GOT3 (cell line): ENCODE data around the gene NSMF.
"Not testable (repeated sequence)": the region's sequence is repeated elsewhere in the genome, so short reads cannot be mapped to it uniquely, and the experiment has no call there.

ENCODE experiments used
- DNase-seq: peaks from one replicate; lab custom pipeline; 2025; ENCODE audit warnings: mixed read lengths; lab: John Stamatoyannopoulos, UW

Gene NSMF

DNA sequence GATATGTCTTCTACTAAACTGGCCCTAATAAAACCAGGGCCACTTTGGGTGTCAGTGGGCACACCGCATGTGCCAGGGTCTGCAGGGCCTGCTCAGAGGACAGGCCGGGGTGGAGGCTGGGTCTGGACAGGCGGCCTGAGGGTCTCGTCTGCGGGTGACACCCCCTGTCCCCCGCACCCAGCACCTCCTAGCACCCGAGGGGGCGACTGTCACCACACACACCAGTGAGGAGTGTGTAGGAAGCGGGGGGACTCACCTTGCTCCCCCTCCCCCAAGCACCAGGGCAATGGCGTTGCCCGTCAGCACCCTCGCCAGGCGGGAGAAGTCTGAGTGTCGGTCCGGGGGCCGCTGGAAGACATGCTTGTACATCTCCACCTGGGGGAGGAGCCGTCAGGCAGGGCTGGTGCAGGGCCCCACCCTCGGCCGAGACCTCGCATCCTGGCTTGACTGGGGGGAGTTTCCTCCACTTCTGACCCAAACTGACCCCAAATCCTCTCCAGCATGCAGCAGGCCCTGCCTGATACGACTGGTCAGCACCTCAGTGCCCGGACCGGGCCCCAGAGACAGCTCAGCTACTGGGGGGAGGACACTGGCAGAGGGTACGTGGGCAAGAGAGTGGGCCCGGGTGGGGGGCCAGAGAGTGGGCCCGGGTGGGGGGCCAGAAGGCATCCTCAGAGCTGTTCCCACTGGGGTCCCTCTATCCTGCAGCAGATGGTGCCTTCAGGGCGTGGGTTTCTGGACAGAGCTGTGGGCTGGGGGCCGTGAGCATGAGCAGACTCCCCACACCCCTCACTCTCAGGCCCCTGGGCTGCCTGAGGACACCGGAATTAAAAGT lies 18.9 kb upstream of the NSMF start:
- DNase-seq: no peak

DNA sequence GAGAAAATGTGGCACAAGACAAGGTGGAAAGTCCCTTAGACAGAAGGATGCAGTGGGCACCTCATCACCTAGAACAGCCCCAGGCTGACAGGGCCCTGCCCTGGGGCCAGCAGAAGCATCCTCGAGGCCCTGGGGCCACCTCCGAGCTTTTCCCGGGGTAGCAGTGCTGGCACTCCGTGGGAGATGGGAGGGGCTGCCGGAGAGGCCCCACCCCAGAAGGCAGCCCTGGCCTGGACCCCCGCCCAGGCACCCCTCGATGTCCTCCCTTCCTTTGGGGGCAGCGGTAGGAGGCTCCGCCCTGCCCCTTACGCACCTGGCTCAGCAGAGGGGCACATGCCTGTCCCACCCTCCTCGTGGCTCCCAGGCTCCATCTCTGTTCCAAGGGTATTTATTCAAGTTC lies 17.7 kb upstream of the NSMF start:
- no peak for DNase-seq

DNA sequence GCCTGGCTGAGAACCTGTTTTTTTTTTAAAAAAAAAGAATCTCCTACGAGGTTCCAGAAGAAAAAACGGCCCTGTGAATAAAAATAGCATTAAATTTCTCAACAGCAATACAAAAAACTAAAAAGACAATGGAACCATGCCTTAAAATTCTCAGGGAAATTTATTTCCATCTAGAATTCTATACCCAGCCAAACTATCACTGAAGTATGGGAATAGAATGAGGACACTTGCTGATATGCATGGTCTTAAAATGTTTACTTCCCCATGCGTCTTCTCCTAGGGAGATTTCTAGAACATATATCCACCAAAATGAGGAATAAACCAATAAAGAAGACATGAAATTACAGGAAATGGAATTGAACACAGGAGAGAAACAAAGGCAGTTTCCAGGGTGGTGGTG lies 16.5 kb upstream of the NSMF start:
- DNase-seq: no peak

DNA sequence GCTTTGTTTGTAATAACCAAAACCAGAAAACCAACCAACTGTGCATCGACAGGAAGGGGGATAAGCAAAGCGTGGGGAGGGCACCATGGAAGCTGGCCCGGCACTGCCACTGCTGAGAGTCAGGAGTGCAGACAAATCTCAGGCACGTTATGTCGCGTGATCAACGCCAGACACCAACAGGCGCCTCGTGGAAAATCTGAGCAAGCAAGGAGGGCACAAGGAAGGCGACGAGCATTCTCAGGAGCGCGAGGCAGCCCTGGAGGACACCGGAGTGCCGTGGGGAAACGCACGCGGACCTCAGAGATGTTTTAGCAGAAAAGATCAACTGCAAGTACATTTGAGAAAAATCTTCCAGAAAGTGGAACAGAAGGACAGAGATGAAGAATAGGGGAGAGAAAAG lies 15.1 kb upstream of the NSMF start:
- no peak for DNase-seq

DNA sequence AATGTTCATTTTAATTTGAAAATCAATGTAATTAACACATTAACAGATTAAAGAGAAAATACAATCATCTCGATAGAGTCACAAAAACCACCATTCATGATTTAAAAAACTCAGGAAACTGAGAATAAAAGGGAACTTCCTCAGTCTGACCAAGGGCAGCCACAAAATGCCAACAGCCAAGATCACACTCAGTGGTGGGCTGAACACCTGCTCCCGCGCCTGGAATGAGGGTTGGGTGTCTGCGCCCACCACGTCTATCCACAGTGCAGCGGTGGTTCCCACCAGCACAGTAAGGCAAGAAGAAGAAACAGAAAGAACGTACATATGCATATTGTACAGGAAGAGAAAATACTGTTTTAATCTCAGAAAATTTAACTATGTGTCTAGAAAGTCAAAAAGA lies 11.7 kb upstream of the NSMF start:
- DNase-seq: no peak

DNA sequence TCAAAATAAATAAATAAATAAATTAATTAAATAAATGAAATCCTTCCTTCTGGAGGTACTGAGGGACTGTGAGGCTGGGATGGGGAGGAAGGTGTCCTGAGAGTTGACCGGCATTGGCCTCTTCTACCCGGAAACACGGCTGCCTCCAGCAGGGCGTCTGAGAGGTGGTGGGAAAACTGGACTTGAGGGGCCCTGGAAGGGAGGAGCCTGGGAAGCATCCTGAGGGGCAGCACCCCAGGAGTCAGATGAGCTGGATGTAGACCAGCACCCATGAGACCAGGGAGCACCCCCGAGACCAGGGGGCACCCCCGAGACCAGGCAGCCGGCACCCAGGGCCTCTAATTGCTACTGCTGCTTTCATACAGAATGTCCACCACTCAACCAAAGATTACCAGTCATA lies 8.8 kb upstream of the NSMF start:
- no peak for DNase-seq

DNA sequence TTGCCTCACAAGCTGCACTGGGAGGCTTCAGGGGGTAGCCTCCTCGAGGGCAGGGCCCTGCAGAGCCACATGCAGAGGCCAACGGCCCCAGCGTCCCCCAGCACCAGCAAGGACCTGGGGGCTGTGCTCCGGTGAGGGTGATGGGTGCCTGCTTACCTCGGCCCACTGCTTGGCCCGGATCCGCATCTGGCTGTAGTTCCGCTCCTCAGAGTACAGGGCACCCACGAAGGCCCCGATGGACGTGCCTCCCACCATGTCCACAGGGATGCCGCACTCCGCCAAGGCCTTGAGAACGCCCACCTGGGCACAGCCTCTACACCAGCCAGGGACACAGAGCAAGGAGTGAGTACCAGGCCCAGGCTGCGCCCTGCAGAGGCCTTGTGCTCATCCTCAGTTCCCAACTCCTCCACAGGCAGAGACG lies 8.0 kb upstream of the NSMF start:
- DNase-seq: no peak

DNA sequence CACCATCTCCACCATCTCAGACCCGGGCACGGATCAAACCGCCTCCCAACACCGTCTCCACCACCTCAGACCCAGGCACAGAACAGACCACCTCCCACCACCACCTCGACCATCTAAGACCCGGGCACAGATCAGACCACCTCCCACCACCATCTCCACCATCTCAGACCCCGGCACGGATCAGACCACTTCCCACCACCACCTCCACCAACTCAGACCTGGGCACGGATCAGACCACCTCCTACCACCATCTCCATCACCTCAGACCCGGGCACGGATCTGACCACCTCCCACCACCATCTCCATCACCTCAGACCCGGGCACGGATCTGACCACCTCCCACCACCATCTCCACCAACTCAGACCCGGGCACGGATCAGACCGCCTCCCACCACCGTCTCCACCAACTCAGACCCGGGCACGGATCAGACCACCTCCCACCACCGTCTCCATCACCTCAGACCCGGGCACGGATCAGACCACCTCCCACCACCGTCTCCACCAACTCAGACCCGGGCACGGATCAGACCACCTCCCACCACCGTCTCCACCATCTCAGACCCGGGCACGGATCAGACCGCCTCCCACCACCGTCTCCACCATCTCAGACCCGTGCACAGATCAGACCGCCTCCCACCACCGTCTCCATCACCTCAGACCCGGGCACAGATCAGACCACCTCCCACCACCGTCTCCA lies 7.4 kb upstream of the NSMF start:
- not testable (repeated sequence) for DNase-seq

DNA sequence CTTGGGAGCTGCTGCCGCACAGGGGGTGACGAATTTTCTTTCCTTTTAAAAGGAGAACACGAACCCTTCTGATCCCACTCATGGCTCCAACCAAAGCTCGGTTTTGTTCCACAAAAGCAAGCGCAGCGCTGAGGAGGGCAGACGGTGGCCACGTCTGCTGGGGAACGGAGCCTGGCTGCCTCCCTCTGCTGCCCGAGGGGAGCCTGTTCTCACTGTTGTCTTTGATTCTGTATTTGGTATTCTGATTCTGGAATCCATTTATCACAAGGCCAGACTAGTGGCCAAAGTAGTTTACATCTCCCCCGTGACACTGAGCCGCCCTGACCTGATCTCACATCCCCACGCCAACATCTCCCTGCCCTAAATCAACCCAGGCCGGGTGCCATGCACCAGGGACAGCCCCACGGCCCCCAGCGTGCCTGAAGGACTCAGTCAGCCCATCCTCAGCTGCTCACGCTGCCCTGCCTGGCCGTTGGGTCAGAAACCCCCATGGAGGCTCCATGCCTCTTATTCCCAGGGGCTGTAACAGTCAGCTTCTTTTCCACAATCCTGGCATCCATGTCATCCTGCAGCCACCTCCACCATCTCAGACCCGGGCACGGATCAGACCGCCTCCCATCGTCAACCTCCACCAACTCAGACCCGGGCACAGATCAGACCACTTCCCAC lies 6.7 kb upstream of the NSMF start:
- DNase-seq: no peak

DNA sequence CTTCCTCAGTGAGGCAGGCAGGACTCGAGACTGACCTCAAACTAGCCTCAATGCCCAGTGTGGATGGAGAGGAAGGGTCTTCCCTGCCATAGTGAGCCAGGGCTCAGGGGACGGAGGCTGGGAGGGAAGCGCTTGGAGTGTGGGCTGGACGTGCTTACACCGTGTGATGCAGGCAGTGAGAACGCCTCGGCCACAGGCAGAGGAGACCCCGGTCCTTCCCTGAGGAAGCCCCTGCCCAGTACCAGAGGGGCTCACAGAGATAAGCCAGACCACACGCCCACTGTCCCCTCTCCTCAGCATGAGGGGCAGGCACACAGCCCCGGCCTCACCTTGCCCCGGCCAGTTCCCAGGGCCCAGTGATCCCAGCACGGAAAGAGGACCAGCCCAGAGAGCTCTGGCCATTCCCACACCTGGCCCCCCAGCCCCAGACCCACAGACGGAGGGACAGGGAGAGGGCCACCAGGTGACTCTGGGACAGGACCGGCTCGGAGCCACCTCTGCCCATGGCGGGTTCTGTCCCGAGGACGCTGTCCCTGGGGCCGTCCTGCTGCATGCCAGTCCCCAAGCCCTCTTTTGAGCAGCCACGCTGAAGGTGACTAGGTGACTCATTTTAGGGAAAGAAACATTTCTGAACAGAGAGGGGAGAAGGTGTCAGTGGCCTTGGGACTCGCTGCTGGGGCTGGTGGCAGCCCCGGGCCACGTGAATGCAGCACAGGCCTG lies 6.0 kb upstream of the NSMF start:
- no peak for DNase-seq

DNA sequence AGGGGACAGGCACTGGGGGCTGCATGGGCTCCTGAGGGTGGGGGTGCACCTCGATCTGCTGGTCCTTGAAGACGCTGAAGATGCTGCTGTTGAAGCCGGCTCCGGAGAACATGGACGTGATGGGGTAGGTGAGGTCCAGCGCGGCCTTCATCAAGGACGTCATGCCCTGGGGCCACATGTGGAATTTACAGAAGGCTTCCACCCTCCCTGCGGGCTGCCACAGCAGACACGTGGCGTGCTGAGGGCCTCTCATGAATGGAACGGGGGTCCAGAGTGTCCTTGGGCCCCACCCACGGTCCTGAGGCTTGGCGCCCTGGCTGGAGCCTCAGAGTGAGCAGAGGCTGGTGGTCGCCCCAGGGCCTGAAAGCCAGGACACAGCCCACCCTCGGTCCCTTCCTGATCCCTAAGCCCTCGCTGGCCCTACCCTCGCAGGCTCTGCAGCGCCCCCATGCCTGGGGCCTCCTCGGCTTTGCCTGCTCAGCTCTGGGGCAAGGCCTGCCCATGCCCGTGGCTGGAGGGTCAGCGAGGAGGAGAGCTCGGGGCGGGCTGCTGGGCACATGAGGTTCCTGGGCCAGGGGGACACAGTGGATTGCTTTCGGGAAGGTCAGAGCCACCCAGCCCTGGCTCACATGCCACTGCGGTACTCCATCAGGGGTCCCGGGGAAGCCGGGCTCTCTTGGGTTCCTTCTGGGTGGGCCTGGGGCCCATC lies 5.3 kb upstream of the NSMF start:
- no peak for DNase-seq

DNA sequence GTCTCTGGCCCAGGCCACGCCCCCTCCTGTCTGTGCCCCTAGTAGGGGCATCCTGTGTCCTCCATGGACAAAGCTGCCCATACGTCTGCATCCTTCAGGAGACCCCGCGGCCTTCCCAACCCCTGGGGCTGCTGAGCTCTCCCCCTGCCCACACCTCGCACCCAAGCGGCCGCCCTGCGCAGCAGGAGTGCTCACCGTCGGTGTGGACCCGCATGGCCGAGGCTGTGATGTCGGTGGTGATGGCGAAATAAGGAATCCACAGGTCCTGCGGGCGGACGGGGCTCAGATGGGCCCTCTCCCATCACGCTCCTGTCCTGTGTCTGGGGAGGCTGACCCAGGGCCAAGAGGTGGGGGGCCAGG lies 4.8 kb upstream of the NSMF start:
- no peak for DNase-seq

DNA sequence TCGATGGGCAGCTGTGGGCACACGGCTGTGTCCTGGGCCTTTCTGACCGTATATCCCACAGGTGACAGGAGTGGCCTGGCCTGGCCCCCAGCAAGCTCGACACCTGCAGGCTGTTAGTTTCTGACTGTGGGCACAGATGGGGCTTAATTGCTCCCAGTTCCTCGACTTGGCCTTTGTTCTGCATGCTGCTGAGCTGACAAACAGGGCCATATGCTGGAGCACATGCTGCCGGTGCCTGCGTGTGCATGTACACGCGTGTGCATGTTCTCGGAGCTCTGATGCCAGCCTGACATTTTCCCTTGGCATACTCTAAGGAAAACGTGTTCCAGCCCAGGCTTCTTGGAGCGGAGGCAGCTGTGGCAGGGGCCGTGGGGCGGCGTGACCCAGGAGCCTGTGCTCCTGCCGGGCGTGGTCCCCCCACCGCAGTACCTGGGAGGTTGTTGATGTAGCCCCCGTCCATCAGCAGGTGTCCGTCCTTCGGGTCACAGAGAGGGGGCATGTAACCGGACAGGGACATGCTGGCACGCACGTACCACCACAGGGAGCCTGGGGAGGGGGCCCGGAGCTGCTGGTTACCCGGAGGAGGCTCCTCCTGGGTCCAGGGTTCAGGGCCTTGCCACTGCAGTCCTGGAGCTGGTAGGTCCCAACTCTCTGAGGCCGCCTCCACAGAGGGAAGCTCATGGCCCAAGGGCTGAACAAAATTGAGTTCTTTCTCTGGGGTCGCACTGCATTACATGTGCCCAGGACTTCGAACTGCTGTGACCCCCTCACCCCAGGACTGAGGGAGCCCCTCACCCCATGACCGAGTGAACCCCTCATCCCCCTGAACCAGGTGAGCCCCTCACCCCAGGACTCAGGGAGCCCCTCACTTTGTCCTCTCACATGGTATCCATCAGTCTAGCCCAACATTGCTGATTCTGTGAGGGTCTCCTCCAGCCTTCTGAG lies 4.1 kb upstream of the NSMF start:
- DNase-seq: no peak

DNA sequence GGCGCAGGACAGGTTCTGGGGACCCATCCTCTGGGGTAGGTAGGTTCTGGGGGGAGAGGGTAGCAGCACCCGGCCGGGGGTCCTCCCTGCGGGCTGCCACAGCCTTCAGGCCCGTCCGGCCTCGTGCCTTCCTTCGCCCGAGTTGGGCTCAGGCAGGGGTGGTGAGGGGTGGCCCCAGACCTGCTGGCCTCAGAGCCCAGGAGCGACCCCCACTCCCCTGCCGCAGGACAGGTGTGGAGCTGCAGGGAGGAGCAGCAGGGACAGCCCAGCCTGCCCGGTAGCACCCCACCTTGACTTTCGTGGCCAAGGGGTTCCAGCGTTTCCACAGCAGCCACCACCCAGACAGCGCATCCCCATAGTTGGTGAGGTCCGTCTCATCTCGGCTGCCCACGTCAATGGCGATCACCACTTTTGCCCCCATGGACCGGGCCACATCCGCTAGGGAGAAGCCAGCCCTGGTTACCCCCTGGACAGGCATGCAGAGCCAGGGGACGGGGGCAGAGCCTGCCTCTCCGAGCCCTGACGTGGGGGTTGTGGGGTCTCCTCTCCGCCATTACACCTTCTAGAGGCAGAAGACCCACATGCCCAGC lies 3.4 kb upstream of the NSMF start:
- no peak for DNase-seq

DNA sequence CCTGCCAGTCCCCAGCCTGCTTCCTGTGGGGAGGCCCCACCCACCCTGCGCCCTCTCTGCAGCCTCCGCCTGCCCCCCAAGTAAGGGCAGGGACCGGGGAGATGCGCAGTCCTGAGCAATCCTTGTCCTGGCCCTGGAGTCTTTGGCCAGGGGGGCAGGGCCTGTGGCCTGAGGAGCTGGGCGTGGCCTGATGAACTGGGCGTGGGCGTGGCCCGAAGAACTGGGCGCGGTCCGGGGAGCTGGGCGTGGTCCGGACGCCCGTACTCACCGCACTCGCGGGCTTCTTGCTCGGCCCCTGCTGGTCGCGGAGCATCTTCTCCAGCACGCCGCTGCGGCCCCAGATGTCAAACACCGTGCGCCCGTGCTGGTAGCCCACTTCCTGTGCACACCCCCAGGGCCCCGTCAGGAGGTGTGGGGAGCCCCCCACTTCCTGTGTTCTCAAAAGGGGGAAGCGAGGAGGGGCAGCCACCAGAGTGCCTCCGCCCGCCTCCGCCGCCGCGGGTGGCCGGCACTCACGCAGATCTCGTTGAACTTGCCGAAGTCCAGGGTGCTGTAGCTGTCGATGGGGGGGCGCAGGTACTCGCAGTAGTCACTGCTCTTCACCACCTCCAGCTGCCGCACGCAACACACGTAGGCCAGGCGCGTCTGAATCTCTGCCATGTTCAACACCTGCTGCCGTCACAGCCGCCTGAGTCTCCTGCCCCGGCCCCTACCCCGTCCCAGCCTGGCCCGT lies 2.7 kb upstream of the NSMF start:
- no peak for DNase-seq

DNA sequence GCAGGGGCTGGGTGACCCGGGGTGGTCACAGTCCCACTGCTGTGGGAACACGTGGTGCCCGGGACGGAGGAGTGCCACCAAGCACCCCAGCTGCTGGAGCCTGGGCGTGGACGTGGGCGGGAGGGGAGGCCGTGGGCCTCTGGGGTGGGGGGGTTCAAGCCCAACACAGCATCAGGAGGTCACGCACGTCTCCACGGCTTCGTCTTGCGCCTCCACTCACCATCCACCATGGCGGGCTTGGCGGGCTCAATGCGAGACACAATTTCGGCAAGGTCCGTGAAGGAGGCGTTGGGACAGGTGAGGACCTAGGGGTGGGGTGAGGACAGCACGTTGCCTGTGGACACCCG lies 2.2 kb upstream of the NSMF start:
- no peak for DNase-seq

DNA sequence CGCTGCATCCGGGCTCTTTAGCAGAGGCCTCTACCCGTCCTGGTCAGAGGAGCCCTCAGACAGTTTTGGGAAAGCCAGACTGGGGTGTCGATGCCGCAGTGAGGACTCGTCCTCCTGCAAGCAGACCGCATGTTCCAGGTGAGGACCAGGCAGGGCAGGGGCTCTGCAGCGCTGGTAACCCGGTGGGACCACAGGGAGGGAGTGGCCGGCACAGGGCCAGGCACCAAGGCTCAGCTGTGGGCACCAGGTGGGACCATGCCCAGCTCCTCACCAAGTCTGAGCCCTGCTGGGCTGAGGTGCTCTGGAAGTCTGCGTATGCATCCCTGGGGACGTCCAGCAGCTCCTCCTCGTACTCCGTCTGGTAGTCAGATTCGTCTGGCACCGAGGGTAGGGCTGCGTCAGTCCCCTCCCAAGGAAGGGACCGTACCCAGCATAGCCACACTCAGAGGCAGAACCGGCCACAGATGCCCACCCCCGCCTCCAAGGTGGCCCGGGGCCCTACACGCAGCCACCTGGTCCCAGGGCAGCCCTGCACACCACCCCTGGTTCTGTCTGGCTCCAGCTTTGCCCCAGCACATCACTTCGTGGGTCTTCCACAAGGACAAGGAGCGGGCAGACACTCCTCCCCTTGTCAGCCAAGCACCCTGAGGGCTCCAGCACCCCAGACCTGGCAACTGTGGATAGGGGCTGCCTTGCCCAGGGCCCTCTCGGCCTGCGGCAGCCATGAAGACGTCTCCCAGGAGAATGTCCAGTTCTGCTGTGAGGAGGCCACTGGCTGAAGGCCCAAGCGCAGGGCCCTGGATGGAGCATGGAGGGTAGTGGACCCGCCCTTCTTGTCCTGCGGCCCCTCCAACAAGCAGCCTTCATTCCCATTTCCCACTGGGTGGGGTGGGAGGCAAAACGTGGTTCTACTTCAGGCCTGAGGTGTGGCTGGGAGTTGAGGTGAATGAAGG lies 1.5 kb upstream of the NSMF start:
- no peak for DNase-seq

DNA sequence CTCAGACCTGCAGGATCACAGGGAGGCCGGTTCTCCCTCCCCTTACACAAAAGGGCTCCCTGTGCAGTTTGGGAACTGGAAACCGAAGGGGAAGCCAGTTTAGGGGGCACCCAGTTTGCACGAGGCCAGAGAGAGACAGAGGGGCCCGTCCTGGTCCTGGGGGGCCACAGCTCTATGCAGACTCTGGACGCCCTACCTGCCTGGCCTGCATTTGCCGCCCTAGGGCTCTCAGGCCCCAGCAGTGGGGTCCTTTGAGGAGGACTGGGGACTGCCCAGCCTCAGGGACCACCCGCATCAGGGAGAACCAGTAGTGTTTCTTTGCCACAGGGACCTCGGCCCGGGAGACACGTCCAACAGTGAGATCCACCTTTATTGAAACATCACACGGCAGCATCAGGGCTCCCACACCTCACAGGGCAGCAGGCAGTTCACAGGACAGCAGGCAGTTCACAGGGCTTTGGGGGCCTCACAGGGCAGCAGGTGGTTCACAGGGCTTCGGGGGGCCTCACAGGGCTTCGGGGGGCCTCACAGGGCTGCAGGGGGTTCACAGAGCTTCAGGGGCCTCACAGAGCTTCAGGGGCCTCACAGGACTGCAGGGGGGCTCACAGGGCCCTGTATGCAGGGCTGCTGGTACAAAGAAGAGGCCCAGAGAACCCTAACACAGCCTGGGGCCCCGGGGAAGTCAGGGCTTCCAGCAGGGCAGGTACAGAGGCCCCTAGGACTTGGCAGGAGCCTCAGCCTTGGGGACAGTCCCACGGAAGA lies 648 bp upstream of the NSMF start:
- no peak for DNase-seq
